Measurements from ENCODE around the gene SLC24A4. TPM values are rescaled to one million over a fixed set of nuclear protein-coding genes. Genes with fewer than 3 reads are reported as not detected.
A peak's percentile ranks its signal among the peaks of the same experiment; 100 is the strongest.

The SLC24A4 gene
- total RNA-seq, 1 experiment from 2014 or later, result not detected

DNA sequence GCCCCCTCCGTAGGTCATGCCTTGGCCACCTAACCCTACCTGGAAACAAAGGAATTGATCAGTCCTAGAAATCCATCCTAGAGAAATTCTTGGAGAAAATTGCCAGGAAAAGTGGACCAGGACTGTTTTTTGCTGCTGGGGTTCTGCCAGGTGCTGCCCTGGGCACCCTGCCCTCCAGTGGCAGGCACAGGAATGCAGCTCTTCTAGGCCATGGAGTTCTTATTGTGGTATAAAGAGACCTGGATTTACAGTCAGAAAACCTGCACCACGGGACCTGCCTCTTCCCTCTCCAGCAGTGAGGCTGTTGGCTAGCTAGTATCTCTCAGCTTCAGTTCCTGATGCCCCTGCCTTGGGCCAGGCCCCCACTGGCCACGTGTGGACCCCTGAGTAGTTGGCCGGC, 59.7 kb downstream of the SLC24A4 start:
- POLR2A ChIA-PET, result no interaction called here
- Mint-ChIP-seq H3K9me3 (ENCODE audit: unreplicated experiment) (no peaks in the 10 kb centered on the region), H3K4me3 (ENCODE audit: unreplicated experiment) (no peak overlapping the region), H3K4me1 (ENCODE audit: insufficient read depth, unreplicated experiment) (no peaks in the 10 kb centered on the region), H3K36me3 (ENCODE audit: insufficient read depth, unreplicated experiment) (no peaks in the 10 kb centered on the region), H3K27me3 (ENCODE audit: insufficient read depth, unreplicated experiment) (peaks cover 16% of the 10 kb centered on the region), H3K27ac (ENCODE audit: low read depth, unreplicated experiment) (no peak overlapping the region)
- BruUV-seq (replicated peaks), result no TSS peak
- TF ChIP-seq, protein P1, sequence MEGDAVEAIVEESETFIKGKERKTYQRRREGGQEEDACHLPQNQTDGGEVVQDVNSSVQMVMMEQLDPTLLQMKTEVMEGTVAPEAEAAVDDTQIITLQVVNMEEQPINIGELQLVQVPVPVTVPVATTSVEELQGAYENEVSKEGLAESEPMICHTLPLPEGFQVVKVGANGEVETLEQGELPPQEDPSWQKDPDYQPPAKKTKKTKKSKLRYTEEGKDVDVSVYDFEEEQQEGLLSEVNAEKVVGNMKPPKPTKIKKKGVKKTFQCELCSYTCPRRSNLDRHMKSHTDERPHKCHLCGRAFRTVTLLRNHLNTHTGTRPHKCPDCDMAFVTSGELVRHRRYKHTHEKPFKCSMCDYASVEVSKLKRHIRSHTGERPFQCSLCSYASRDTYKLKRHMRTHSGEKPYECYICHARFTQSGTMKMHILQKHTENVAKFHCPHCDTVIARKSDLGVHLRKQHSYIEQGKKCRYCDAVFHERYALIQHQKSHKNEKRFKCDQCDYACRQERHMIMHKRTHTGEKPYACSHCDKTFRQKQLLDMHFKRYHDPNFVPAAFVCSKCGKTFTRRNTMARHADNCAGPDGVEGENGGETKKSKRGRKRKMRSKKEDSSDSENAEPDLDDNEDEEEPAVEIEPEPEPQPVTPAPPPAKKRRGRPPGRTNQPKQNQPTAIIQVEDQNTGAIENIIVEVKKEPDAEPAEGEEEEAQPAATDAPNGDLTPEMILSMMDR (IDR thresholded peaks at IDR 0.05; ENCODE audit: unreplicated experiment), result peak; percentile 24
- peak; percentile 31 for DNase-seq (ENCODE audit: unreplicated experiment)
- CTCF ChIA-PET, result interaction anchor here (0.5 to 0.8 kb wide), 4 partner anchors 140 to 749 kb away, joined by 3 to 4 read pairs (median 3); no protein-coding TSS in a partner anchor
- intact Hi-C loops (cut with micrococcal nuclease), result no loop called here

- H3K4me3 Mint-ChIP-seq (ENCODE audit: unreplicated experiment), result no peak overlapping the region
- no peaks in the 10 kb centered on the region for H3K4me1 Mint-ChIP-seq (ENCODE audit: insufficient read depth, unreplicated experiment)
- no TSS peak for BruUV-seq (replicated peaks)
- TF ChIP-seq, protein P1 (IDR thresholded peaks at IDR 0.05; ENCODE audit: unreplicated experiment), result no peak
- no peak for DNase-seq (ENCODE audit: unreplicated experiment)
- H3K27ac Mint-ChIP-seq (ENCODE audit: low read depth, unreplicated experiment), result no peak overlapping the region
- ChIA-PET POLR2A (no interaction called here), CTCF (interaction anchor here (0.7 kb wide), 1 partner anchor 12 kb away, joined by 3 read pairs; no protein-coding TSS in a partner anchor)
- peaks cover 5% of the 10 kb centered on the region for H3K27me3 Mint-ChIP-seq (ENCODE audit: insufficient read depth, unreplicated experiment)
- no peaks in the 10 kb centered on the region for H3K36me3 Mint-ChIP-seq (ENCODE audit: insufficient read depth, unreplicated experiment)
- H3K9me3 Mint-ChIP-seq (ENCODE audit: unreplicated experiment), result no peaks in the 10 kb centered on the region
- intact Hi-C loops (cut with micrococcal nuclease), result no loop called here
These were observed 60.8 kb downstream of the SLC24A4 start for GRCh38 chr14:92383805-92384204.

- no peak for DNase-seq (ENCODE audit: unreplicated experiment)
- H3K9me3 Mint-ChIP-seq (ENCODE audit: unreplicated experiment), result no peaks in the 10 kb centered on the region
- ChIA-PET CTCF (interaction anchor here (0.7 kb wide), 1 partner anchor 1367 kb away, joined by 3 read pairs; no protein-coding TSS in a partner anchor), POLR2A (no interaction called here)
- H3K4me3 Mint-ChIP-seq (ENCODE audit: unreplicated experiment), result no peak overlapping the region
- TF ChIP-seq, protein P1 (IDR thresholded peaks at IDR 0.05; ENCODE audit: unreplicated experiment), result no peak
- H3K4me1 Mint-ChIP-seq (ENCODE audit: insufficient read depth, unreplicated experiment), result no peaks in the 10 kb centered on the region
- no TSS peak for BruUV-seq (replicated peaks)
- H3K27me3 Mint-ChIP-seq (ENCODE audit: insufficient read depth, unreplicated experiment), result no peaks in the 10 kb centered on the region
- intact Hi-C loops (cut with micrococcal nuclease), result no loop called here
- no peaks in the 10 kb centered on the region for H3K36me3 Mint-ChIP-seq (ENCODE audit: insufficient read depth, unreplicated experiment)
- H3K27ac Mint-ChIP-seq (ENCODE audit: low read depth, unreplicated experiment), result no peak overlapping the region
These were observed 61.6 kb downstream of the SLC24A4 start for GRCh38 chr14:92384461-92385133.

DNA sequence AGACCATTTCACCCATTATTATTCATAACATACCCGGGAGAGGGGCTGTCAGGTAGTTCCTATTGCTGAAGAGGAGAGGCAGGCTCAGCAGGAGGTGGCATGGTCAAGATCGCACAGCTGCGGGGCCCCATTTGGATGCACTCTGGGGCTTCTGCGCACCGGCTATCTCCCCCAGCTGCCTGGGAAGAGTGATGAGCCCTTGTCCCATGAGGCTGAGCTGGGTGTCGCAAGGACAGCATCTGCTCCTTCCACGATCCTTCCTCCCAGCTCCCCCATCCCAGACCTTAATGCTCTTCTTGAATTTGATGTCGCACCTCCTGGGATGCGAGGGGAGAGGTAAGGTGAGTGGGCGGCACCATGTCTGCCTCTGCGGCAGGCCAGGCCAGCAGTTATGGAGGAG, 62.6 kb downstream of the SLC24A4 start:
- Mint-ChIP-seq H3K4me3 (ENCODE audit: unreplicated experiment) (no peak overlapping the region), H3K27me3 (ENCODE audit: insufficient read depth, unreplicated experiment) (no peaks in the 10 kb centered on the region), H3K4me1 (ENCODE audit: insufficient read depth, unreplicated experiment) (no peaks in the 10 kb centered on the region), H3K27ac (ENCODE audit: low read depth, unreplicated experiment) (no peak overlapping the region), H3K36me3 (ENCODE audit: insufficient read depth, unreplicated experiment) (no peaks in the 10 kb centered on the region), H3K9me3 (ENCODE audit: unreplicated experiment) (no peaks in the 10 kb centered on the region)
- ChIA-PET POLR2A (no interaction called here), CTCF (interaction anchor here (0.7 kb wide), 1 partner anchor 1368 kb away, joined by 3 read pairs; no protein-coding TSS in a partner anchor)
- intact Hi-C loops (cut with micrococcal nuclease), result no loop called here
- BruUV-seq (replicated peaks), result no TSS peak
- TF ChIP-seq, protein P1 (IDR thresholded peaks at IDR 0.05; ENCODE audit: unreplicated experiment), result no peak
- no peak for DNase-seq (ENCODE audit: unreplicated experiment)

Measured in MCF 10A (cell line).